Measurements from ENCODE around the gene KLHL14.
"Not testable (repeated sequence)": the region's sequence is repeated elsewhere in the genome, so short reads cannot be mapped to it uniquely, and the experiment has no call there.

Gene KLHL14

DNA sequence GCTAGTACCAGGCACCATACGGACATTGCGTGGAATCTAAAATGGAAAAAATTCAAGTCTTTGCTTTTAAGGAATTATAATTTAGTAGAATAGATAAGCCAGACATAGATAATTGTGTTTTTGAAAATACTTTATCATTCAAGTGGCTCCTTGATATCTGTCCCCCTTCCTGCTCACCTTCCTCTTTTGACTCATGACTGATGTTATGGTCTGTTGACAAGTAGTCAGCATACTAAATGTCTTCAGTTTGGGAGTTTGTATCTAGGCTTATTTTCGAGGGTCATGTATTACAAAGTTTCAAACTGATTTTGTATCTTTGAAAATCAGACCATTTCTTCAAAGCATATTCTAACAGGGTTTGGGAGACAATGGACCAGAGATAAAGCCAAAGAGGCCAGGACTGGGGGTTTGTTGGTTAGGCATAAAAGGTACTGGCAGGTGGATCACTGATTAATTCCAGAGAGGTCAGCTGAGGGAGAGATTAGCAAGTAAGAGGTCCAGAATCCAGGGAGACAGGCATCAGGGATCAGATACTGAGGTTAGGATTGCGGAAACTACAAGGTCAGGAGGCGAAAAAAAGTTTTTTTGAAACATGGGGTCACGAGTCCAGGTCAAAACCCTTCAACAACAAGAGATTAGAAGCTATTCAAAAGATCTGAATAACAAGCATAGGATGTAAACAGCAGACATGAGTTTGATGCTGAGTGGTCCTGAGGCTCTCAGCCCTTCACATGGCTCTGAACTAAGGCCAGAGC lies 31.5 kb upstream of the KLHL14 start:
- TF ChIP-seq, protein P1, sequence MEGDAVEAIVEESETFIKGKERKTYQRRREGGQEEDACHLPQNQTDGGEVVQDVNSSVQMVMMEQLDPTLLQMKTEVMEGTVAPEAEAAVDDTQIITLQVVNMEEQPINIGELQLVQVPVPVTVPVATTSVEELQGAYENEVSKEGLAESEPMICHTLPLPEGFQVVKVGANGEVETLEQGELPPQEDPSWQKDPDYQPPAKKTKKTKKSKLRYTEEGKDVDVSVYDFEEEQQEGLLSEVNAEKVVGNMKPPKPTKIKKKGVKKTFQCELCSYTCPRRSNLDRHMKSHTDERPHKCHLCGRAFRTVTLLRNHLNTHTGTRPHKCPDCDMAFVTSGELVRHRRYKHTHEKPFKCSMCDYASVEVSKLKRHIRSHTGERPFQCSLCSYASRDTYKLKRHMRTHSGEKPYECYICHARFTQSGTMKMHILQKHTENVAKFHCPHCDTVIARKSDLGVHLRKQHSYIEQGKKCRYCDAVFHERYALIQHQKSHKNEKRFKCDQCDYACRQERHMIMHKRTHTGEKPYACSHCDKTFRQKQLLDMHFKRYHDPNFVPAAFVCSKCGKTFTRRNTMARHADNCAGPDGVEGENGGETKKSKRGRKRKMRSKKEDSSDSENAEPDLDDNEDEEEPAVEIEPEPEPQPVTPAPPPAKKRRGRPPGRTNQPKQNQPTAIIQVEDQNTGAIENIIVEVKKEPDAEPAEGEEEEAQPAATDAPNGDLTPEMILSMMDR (conservative IDR thresholded peaks at IDR 0.05; ENCODE audit: control insufficient read depth, insufficient read depth, low read depth, low read length) = no peak
- H3K4me3 ChIP-seq (ENCODE audit: control insufficient read depth, low read depth, low read length) = no peak overlapping the region
- DNase-seq (ENCODE audit: low read depth) = no peak

DNA sequence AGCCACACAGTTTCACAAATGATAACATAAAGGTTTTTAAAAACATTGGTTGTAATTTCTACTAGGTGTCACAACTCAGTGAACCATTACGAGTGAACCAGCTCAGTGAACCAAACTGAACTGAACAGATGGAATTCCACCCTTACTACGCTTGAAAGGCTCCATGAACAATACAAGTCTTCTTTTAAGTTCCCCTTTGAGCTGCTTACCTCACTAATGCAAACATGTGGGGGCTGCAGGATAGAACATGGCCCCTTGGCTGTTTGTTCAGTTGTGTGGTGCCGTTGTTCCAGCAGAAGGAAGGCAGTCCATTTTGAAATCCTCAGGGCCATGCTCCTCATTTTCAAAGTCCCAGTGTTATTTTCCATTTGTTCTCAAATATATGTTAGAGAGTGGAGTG lies 30.7 kb upstream of the KLHL14 start:
- no peak overlapping the region for H3K4me3 ChIP-seq (ENCODE audit: control insufficient read depth, low read depth, low read length)
- no peak for DNase-seq (ENCODE audit: low read depth)
- TF ChIP-seq, protein P1 (conservative IDR thresholded peaks at IDR 0.05; ENCODE audit: control insufficient read depth, insufficient read depth, low read depth, low read length) = no peak

DNA sequence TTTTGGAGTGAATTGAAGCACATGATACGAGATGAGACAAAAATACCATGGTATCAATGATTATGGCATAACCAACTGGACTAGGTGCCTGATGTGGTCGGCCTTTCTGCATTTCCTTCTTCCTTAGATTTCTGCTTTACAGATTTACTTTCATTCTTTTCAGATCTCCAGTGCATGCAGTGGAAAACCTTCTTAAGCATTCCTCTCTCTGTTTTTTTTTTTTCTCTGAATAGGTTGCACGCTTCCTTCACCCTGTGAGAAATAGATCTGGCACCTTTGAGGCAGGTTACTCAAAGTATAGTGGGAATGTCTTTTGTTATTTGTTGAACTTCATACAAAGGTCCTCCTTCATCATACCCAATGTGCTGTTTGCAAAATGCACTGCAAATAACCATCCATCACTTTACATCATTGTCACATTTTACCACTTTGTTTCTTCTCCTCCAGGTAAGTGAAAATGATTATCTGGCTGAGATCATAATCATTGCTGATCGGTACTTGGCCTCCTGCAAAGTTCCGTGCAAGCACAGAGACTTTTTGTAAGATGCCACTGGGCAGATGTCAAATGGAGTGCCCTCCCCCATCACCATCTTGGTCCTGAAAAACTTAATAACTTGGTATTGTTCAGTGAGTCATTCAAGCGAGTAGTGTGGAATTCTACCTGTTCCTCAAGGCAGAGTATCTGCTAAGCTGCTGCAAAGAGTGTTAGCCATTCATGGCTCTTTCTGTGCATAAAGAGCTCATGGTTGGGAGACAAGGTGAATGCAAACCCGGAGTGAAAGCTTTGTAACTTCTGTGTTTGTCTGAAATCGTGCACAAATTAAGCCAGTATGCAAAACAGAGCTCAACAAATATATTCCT lies 30.0 kb upstream of the KLHL14 start:
- no peak for DNase-seq (ENCODE audit: low read depth)
- TF ChIP-seq, protein P1 (conservative IDR thresholded peaks at IDR 0.05; ENCODE audit: control insufficient read depth, insufficient read depth, low read depth, low read length) = no peak
- no peak overlapping the region for H3K4me3 ChIP-seq (ENCODE audit: control insufficient read depth, low read depth, low read length)

DNA sequence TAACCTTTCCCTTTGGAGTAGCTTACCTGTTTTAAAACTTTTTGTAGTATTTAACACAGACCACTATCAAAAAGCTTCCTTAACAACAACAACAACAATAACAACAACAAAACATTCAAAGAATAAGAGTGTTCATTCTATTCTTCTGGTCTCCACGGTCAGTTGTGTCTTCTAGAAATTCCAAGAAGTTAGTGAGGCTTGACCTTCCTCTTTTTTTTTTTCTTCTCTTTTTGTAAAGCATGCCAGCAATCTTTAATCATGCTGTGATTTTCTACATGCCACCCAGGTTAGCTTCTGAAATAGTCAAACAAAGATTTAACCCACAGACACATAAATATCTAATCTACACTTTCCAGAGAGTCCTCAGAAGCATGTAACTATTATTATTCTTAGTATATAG lies 28.4 kb upstream of the KLHL14 start:
- no peak for DNase-seq (ENCODE audit: low read depth)
- TF ChIP-seq, protein P1 (conservative IDR thresholded peaks at IDR 0.05; ENCODE audit: control insufficient read depth, insufficient read depth, low read depth, low read length) = no peak
- no peak overlapping the region for H3K4me3 ChIP-seq (ENCODE audit: control insufficient read depth, low read depth, low read length)

DNA sequence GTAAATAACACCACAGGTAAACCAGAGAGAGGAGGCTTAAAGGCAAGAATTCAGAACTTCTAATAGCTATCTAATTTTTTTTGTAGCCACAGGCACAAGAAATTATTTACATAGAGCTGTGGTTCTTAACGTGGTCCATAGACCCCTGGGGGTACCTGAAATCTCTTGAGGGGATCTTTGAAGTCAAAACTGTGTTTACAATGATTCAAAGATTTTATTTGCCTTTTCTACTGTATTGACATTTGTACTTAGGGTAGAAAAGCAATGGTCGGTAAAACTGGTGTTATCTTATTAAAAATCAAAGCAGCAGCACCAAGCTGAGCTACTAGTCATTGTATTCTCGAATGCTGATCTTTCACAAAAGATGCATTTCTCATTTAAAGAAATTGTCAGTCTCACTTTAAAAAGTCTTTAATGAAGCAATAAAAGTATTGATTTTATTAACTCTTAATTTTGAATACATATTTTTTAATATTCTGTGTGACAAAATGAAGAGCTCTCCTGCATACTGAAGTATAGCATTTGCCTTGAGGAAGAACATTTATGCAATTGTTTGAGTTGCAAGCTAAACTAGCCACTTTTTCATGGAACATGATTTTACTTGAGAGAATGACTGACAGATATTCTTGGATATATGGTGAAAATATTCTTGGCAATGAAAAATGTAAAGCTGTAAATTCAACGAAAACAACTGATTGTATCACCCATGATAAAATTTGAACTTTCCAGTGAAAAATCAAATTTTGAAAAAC lies 25.6 kb upstream of the KLHL14 start:
- H3K4me3 ChIP-seq (ENCODE audit: control insufficient read depth, low read depth, low read length) = no peak overlapping the region
- TF ChIP-seq, protein P1 (conservative IDR thresholded peaks at IDR 0.05; ENCODE audit: control insufficient read depth, insufficient read depth, low read depth, low read length) = no peak
- no peak for DNase-seq (ENCODE audit: low read depth)

DNA sequence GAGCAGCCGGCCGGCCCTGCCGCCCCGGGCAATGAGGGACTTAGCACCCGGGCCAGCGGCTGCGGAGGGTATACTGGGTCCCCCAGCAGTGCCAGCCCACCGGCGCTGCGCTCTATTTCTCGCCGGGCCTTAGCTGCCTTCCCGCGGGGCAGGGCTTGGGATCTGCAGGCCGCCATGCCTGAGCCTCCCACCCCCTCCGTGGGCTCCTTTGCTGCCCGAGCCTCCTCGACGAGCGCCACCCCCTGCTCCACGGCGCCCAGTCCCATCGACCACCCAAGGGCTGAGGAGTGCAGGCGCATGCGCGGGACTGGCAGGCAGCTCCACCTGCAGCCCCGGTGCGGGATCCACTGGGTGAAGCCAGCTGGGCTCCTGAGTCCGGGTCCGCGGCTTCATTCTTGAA lies 21.8 kb upstream of the KLHL14 start:
- not testable (repeated sequence) for DNase-seq (ENCODE audit: low read depth); H3K4me3 ChIP-seq (ENCODE audit: control insufficient read depth, low read depth, low read length)
